CD4-positive, alpha-beta T cell treated with Interleukin-17A for 4 hours (primary cell): ENCODE results near the gene CXCL9.
"Not testable (repeated sequence)": the region's sequence is repeated elsewhere in the genome, so short reads cannot be mapped to it uniquely, and the experiment has no call there.

ENCODE experiments used
- DNase-seq: peaks from one replicate; pipeline ENCODE4 v3.0.0-alpha.2; 2020; ENCODE audit warnings: mixed read lengths

The CXCL9 gene

GRCh38 chr4:76007089-76007862, at the start of gene CXCL9:
TSS of gene CXCL9 (minus strand) at chr4:76007509. CDS start at chr4:76007449, 60 bp downstream.
- DNase-seq = no peak

- no peak for DNase-seq
These were observed 48.1 kb upstream of the CXCL9 start for GRCh38 chr4:76055421-76055820.

DNA sequence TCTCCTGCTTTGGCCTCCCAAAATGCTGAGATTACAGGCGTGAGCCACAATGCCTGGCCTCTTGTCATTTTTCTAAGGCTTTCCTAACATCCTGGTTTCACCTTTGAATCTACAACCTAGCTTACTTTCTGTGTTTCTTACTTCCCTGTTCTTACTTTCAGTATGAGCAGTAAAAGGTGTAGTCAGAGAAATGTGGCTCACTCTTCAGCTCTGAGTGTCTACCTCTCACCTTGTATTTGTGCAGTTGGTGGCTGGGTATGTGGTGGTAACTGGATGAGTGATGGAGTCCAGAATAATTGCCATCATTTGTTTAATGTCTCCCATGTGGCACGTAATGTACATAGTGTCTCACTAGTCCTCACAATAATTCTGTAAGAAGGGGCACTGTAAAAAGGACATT, 47.7 kb upstream of the CXCL9 start:
- no peak for DNase-seq

DNA sequence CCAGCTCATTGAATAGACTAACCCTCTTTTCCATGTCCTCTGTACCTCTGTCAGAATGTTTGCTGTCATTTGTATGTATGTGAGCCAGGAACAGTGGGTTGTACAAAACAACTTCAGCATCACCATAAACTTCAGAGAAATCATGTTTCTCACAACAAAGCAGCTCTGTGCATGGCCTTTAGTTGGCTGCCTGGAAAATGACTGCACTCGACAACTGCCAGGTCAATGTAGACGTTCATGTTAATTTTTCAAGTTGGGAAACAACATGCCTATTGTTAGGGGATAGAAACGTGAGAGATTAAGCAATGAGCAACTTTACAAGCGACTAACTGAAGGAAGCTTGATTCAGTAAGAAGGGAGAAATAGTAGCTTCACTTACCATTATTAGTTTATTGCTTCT, 46.4 kb upstream of the CXCL9 start:
- DNase-seq = no peak

- DNase-seq = not testable (repeated sequence)
These were observed 43.3 kb upstream of the CXCL9 start for GRCh38 chr4:76050560-76051050.

GRCh38 chr4:76049860-76050416, 42.6 kb upstream of the CXCL9 start:
- not testable (repeated sequence) for DNase-seq

DNA sequence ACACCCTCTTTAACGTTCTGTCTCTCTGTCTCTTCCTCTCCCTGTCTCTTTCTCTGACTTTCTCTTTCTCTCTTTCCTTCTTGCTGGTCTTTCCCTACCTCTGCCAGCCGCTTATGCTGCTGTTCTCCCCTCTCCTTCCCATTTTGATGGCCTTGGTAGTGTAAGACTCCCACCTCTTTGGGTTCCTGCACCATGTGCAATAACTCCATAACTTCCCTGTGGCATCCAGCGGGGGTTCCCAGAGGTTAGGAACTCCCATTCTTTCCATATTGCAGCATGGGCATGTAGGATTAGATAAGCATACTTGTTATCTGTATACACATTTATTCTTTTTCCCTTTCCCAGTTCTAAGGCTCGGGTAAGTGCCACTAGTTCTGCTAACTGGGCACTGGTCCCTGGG, 37.4 kb upstream of the CXCL9 start:
- DNase-seq = not testable (repeated sequence)

GRCh38 chr4:76043306-76043705, 36.0 kb upstream of the CXCL9 start:
- not testable (repeated sequence) for DNase-seq

GRCh38 chr4:76042241-76042998, 35.1 kb upstream of the CXCL9 start:
- DNase-seq = not testable (repeated sequence)

DNA sequence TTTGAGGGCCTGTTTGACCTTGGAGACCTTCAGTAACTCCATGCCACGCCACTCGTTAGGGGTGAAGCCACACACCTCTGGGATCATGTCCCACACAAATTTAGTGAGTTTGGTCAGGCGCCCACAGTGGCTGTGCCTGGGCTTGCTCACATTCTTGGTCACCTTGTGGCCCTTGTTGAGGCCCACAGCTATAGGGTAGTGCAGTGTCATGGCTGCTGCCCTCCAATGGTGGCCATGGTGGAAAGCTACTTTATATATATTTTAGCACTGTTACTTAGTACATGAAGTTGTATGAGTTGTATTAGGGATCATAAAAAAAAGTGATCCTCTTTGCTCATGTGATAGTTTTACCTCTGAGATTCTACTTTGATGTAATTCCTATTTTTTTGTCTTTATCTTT, 29.5 kb upstream of the CXCL9 start:
- no peak for DNase-seq

GRCh38 chr4:76035799-76036380, 28.6 kb upstream of the CXCL9 start, which contains the start of gene CXCL11:
TSS of gene CXCL11 (minus strand) at chr4:76036070. CDS start at chr4:76035987, 83 bp downstream.
- DNase-seq = no peak

DNA sequence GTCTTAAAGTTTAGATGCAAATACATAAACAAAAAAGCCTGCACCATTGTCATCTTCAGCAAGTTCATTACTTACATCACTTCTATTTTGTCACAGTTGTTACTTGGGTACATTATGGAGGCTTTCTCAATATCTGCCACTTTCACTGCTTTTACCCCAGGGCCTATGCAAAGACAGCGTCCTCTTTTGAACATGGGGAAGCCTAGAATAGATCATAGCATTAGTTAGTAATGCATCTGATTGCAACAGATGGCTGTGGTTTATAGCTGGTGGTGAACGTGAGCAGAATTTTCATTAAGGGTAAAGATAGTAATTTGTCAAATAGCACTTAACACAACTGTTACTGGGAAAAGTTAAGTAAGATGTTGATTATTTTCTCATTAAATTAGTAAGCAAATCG, 27.8 kb upstream of the CXCL9 start:
- no peak for DNase-seq

DNA sequence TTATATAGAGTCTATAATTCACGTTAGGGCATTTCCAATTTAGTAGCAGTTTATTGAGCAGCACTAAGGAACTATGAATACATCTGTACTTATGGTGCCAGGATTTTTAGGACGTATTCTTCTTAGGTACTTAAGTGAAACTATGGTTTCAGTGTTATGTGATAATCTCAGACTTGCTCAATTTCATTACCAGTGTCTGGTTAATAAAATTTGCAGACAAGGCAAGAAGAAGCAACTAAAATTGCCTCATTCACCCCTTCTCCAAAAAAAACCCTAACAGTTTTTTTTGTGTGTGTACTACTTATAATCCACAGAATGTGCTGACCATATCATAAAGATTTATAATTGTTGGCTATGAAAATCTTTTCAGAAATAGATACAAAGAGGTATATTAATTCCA, 22.0 kb upstream of the CXCL9 start:
- no peak for DNase-seq

- DNase-seq = no peak
These were observed 21.0 kb upstream of the CXCL9 start for GRCh38 chr4:76028350-76028765.

DNA sequence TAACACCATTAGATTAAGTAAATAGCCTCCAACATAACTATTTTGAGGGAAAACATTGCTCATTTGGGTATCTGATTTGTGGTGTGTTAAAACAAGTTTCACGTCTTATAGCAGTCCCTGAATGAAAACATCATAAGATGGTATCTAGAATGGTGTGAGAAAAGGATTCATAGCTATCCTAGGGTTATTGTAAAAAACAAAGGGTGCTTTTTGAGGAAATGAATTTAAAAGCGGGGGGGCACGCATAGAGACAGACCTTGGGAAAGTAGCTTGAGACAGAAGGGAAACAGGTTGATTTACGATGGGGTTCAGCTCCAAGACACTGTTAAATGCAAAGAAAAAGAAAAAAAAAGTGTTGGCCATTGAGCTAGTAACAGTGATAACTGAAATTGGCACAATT, 16.8 kb upstream of the CXCL9 start:
- no peak for DNase-seq

DNA sequence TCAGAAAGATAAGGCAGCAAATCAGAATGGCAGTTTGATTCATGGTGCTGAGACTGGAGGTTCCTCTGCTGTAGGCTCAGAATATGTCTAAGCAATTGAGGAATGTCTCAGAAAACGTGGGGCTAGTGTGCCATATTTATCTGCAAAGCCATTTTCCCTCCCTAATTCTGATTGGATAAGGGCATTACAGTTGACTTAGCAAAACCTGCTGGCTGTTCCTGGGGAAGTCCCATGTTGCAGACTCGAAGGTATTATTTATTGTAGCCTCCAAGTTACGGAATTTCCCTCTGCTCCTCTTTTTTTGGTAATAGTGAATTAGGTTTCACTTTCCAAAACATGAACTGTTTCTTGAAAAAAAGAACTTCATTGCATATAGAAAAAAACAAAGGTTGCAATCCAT, 16.1 kb upstream of the CXCL9 start, which contains the start of gene CXCL10:
CXCL10 (minus strand) TSS at position 109 of the 400 bp plus-strand sequence; CDS start at position 43, 66 bp downstream.
- DNase-seq = no peak

DNA sequence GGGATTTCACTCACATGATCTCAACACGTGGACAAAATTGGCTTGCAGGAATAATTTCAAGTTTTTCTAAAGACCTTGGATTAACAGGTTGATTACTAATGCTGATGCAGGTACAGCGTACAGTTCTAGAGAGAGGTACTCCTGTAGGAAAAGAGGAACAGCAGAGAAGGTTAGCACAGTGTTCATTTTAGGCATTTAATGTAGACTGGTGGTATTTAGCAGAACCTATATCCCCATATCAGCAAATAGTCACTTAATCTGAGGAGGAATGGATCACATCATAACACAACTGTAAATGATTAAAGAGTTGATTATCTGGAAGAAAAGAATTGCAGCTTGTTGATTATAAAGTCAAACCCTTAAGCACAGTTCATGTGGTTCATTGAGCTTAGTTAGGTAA, 15.4 kb upstream of the CXCL9 start:
- DNase-seq = no peak

DNA sequence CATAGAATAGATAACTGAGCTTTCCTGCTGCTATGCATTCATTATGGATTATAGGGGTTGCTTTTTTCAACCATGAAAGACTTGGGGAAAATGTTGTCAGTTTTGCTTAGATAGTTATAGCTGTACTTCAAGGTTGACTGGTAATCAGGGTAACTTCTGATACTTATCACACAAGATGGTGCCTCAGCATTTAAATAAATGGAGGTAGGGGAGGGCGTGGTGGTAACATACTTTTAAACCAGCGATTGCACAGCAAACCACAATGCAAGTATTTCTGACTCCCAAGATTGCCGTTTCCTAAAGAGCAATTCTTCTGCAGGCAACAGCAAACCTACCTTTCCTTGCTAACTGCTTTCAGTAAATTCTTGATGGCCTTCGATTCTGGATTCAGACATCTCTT, 14.7 kb upstream of the CXCL9 start:
- no peak for DNase-seq

DNA sequence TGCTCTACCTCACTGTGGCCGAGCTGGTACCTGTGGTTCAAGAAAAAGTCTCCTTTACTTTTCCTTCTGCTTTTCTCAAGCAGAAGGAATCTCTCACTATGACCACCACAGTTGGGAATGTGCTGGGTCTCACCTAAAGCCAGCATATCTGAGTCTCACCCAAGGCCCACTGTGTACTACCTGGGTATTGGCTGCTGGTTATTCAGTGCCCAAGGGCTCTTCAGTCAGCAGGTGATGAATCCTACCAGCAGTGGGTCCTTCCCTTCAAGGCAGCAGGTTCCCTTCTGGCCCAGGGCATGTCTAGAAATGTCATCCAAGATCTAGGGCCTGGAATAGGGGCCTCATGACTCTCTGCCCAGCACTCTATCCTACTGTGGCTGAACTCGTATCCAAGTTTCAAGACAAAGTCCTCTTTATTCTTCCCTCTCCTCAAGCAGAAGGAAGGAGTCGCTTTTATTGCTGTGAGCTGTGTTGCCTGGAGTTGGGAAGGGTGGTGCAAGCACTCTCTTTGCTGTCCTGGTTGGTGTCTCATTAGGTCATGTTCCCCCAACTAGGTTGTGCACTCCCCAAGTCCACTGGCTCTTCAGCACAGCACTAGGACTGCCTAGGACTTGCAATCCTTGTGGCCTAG, 9.9 kb upstream of the CXCL9 start:
- no peak for DNase-seq

DNA sequence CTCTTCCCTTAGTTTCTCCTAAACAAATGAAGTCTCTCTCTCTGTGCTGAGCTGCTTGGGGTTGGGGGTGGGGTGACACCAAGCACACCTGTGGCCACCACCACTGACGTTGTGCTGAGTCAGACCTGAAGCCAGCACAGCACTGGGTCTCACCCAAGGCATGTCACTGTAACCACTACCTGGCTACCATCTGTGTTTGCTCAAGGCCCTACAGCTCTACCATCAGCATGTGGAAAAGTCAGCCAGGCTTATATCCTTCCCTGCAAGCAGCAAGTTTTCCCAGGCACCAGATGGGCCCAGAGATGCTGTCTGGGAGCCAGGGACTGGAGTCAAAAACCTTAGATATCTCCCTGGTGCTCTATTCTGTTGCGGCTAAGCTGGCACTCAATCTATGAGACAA, 9.1 kb upstream of the CXCL9 start:
- DNase-seq = no peak

GRCh38 chr4:76013540-76013939, 6.2 kb upstream of the CXCL9 start:
- DNase-seq = no peak

DNA sequence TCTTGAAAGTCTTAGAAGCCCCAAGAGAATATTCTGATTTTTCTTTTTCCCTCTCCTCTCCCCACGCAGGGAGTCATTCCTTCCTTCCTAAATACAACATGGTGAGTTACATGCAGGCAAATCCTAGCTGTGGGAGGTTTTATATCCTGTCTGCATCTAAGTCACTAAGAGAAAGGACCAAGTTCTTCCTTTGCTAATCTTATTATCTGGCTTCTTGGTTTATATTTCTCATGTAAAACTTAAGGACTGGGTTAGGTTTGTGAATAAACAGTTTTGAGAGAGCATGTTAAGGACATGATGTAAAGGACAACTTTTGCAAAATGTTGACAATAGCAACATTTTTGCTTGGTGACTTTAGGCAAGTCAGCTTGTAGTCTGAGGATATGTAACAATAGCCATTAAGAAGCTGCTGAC, 5.1 kb upstream of the CXCL9 start:
- no peak for DNase-seq
